ENCODE data around the gene ITK.
"Not testable (repeated sequence)": the region's sequence is repeated elsewhere in the genome, so short reads cannot be mapped to it uniquely, and the experiment has no call there.

Gene ITK

DNA sequence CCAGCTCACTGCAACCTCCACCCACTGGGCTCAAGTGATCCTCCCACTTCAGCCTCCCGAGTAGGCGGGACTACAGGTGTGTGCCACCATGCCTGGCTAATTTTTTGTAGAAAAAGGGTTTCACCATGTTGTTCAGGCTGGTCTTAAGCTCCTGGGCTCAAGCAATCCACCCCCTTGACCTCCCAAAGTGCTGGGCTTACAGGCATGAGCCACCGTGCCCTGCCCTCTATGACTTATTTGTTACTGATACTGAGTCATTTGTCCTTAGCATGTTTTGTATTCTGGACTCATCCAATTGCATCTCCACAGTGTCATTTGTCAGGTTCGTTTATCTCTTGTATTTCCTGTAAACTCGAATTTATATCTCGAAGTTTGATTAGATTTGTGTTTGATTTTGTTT, 2.7 kb upstream of the ITK start:
- CTCF ChIA-PET = interaction anchor here (1.8 kb wide), 1 partner anchor 29 kb away, joined by 4 read pairs; no protein-coding TSS in a partner anchor
- TF ChIP-seq, protein P1, sequence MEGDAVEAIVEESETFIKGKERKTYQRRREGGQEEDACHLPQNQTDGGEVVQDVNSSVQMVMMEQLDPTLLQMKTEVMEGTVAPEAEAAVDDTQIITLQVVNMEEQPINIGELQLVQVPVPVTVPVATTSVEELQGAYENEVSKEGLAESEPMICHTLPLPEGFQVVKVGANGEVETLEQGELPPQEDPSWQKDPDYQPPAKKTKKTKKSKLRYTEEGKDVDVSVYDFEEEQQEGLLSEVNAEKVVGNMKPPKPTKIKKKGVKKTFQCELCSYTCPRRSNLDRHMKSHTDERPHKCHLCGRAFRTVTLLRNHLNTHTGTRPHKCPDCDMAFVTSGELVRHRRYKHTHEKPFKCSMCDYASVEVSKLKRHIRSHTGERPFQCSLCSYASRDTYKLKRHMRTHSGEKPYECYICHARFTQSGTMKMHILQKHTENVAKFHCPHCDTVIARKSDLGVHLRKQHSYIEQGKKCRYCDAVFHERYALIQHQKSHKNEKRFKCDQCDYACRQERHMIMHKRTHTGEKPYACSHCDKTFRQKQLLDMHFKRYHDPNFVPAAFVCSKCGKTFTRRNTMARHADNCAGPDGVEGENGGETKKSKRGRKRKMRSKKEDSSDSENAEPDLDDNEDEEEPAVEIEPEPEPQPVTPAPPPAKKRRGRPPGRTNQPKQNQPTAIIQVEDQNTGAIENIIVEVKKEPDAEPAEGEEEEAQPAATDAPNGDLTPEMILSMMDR (IDR thresholded peaks at IDR 0.05; ENCODE audit: control extremely low read depth, extremely low read depth, low read depth, missing control alignments) = no peak
- POLR2A ChIA-PET = no interaction called here
- DNase-seq (ENCODE audit: extremely low spot score) = no peak

DNA sequence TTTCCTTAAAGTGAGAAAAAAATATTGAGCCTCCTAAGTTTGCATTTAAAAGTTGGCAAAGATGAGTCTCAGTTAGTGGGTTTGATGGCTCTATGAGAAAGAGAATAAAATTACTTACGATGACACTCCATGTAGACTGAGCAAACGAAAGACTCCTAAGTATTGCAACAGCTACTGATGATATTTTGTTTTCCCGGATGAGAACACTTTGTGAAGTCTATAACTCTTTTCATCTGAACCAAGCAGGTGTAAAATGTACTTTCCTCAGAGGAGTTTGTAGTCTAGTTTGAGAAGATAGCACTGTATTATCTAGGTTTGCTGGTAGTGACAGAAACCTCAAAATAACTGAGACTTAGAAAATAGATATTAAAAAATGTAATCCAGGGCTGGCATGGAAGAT, 1.7 kb upstream of the ITK start:
- POLR2A ChIA-PET = no interaction called here
- CTCF ChIA-PET = interaction anchor here (1.0 to 1.8 kb wide), 2 partner anchors 11 to 30 kb away, joined by 3 to 4 read pairs; no protein-coding TSS in a partner anchor
- TF ChIP-seq, protein P1 (IDR thresholded peaks at IDR 0.05; ENCODE audit: control extremely low read depth, extremely low read depth, low read depth, missing control alignments) = no peak
- no peak for DNase-seq (ENCODE audit: extremely low spot score)

DNA sequence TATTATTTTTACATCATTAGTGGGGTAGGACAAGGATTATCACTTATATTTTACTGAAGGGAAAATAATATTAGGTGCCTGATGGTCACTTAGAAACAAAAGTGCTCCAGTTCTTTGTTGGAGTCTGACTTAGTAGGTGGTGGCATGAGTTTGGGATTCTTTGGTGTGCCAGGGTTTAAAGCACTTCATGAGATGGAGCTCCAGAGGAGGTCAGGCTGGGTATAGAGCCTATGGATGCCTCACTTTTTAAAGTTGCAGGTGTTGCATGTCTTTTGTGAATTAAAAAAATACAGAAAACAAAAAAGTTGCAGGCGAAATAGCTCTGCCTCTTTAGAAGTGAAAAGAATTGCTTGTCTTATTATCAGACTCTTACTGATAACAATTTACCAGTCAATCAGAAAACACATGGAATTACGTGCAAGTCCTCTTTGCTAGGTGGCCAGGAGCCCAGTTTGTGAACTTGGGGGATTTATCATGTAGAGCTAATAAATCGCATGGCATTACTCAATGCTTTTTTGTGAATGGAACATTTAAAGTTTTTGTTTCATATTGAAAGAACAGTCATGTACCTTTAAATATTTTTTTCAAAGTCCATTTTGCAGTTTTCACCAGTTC, 1.6 kb downstream of the ITK start:
- ChIA-PET CTCF (interaction anchor here (0.6 to 1.1 kb wide), 3 partner anchors 9 to 23 kb away, joined by 3 to 4 read pairs (median 3); no protein-coding TSS in a partner anchor), POLR2A (no interaction called here)
- TF ChIP-seq, protein P1 (IDR thresholded peaks at IDR 0.05; ENCODE audit: control extremely low read depth, extremely low read depth, low read depth, missing control alignments) = no peak
- no peak for DNase-seq (ENCODE audit: extremely low spot score)

DNA sequence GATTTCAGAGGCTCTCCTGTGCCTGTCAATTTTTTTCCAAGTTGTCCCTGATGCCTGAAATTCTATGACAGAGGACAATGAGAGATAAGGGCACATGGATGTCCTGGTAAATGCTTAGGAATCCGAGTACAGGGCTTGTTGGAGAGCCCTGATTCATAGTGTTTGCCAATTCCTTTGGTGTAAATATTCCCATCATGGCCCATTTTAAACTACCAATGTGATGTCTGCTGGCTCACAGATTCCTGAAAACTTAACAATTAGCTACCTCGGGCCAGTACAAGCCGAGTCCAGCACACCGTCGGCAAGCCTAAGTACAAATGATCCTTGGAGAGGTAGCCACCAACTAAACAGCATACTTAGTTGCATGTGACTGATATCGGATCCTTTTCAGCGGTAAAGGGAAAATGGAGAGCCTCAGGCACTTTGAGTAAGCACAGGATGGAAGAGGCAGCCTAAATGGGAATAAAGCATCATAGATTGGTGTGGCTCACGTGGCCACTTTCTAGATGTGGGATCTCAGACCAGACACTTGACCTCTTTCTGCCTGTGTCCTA, 3.6 kb downstream of the ITK start:
- CTCF ChIA-PET = interaction anchor here (0.9 to 1.9 kb wide), 3 partner anchors 31 to 68 kb away, joined by 3 to 4 read pairs (median 3); no protein-coding TSS in a partner anchor

DNA sequence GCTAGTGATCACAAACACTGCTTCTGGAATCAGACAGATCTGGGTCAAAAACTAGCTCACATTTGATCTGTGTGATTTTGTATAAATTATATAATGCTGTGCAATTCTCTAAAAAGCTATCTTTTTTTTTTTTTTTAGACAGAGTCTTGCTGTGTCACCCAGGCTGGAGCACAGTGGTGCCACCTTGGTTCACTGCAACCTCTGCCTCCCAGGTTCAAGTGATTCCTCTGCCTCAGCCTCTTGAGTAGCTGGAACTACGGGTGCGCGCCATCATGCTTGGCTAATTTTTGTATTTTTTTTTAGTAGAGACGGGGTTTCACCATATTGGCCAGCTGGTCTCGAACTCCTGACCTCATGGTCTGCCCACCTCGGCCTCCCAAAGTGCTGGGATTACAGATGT, 4.5 kb downstream of the ITK start:
- DNase-seq (ENCODE audit: extremely low spot score); POLR2A ChIA-PET: not testable (repeated sequence)
- CTCF ChIA-PET = interaction anchor here (1.9 kb wide), 1 partner anchor 68 kb away, joined by 4 read pairs; no protein-coding TSS in a partner anchor

More for the DNA sequence above, 3.6 kb downstream of the ITK start:
- DNase-seq (ENCODE audit: extremely low spot score) = no peak
- TF ChIP-seq, protein P1 (IDR thresholded peaks at IDR 0.05; ENCODE audit: control extremely low read depth, extremely low read depth, low read depth, missing control alignments) = no peak
- POLR2A ChIA-PET = no interaction called here

DNA sequence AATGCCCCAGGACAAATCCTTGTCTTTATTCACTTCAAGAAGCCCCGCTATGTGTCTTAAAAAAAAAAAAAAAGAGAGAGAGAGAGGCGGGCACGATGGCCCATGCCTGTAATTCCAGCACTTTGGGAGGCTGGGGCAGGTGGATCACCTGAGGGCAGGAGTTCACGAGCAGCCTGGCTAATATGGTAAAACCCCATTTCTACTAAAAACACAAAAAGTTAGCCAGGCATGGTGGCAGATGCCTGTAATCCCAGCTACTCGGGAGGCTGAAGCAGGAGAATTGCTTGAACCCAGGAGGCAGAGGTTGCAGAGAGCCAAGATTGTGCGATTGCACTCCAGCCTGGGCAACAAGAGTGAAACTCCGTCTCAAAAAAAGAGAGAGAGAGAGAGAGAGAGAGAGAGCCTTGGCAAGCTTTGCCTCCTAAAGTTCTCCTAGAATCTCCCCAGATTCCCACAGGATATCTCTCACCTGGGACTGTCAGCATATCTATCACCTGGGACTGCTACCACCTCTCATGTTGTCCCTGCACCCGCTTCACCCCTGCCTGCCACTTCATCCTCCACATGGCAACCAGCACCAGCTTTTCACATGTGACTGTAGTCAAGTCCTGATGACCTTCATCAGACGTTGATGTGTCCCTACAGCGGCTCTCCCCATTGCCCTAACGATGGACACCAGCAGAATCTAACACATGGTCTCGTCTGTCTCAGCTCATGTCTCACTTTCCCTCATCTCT, 5.8 kb downstream of the ITK start:
- TF ChIP-seq, protein P1 (IDR thresholded peaks at IDR 0.05; ENCODE audit: control extremely low read depth, extremely low read depth, low read depth, missing control alignments) = no peak
- CTCF ChIA-PET = interaction anchor here (1.0 to 1.8 kb wide), 4 partner anchors 12 to 66 kb away, joined by 3 to 6 read pairs (median 3); no protein-coding TSS in a partner anchor
- no peak for DNase-seq (ENCODE audit: extremely low spot score)
- POLR2A ChIA-PET = no interaction called here
